Endothelial cell (in vitro differentiated cells): ENCODE data around the gene GPR78. TPM values are rescaled to one million over a fixed set of nuclear protein-coding genes. Genes with fewer than 3 reads are reported as not detected.
A peak's percentile ranks its signal among the peaks of the same experiment; 100 is the strongest.

Source experiments
- DNase-seq: peaks from one replicate; pipeline ENCODE4 v3.0.0; 2021; ENCODE audit warnings: low spot score
- H3K27ac Mint-ChIP-seq: one replicate; pipeline ENCODE4 v1.8.0; 2021; ENCODE audit warnings: mixed read lengths, inconsistent platforms; ENCODE audit not compliant: unreplicated experiment
- H3K27me3 Mint-ChIP-seq: one replicate; pipeline ENCODE4 v1.8.0; 2021; ENCODE audit warnings: mild to moderate bottlenecking, moderate library complexity, mixed read lengths, inconsistent platforms; ENCODE audit not compliant: unreplicated experiment
- H3K36me3 Mint-ChIP-seq: one replicate; pipeline ENCODE4 v1.8.0; 2021; ENCODE audit warnings: mild to moderate bottlenecking, low read depth, mixed read lengths, inconsistent platforms; ENCODE audit not compliant: unreplicated experiment
- H3K4me1 Mint-ChIP-seq: one replicate; pipeline ENCODE4 v1.8.0; 2021; ENCODE audit warnings: mild to moderate bottlenecking, mixed read lengths, inconsistent platforms; ENCODE audit not compliant: unreplicated experiment
- H3K4me3 Mint-ChIP-seq: one replicate; pipeline ENCODE4 v1.8.0; 2021; ENCODE audit warnings: mild to moderate bottlenecking, mixed read lengths, inconsistent platforms; ENCODE audit not compliant: unreplicated experiment
- H3K9me3 Mint-ChIP-seq: one replicate; pipeline ENCODE4 v1.8.0; 2021; ENCODE audit warnings: mixed read lengths, inconsistent platforms; ENCODE audit not compliant: unreplicated experiment
- CTCF ChIP-seq: fragments of 200-600 bp; sonication (generic); IDR thresholded peaks from one replicate; pipeline ENCODE4 v1.5.0; 2021; ENCODE audit warnings: antibody characterized with exemption; ENCODE audit not compliant: unreplicated experiment
- long read RNA-seq: library from polyadenylated mRNA; unstranded; transcript quantifications from one replicate; pipeline ENCODE4 v2.0.0, GENCODE V29; 2020; ENCODE audit not compliant: unreplicated experiment
- total RNA-seq: library from RNA; stranded (reverse); fragmentation: NEBNext Ultra II Directional; extraction: Animal tissue kit (Norgen Biotek cat#: 25700); gene quantifications from one replicate; pipeline ENCODE4 v1.2.1, GENCODE V29; 2021; ENCODE audit not compliant: unreplicated experiment

GPR78 gene
- not detected for total RNA-seq
- long read RNA-seq, result 0 reads

GRCh38 chr4:8580321-8581093 lies at the start of gene GPR78:
Gene GPR78, plus strand, starts transcription at chr4:8580392. Its CDS starts 591 bp downstream, at chr4:8580983.
- Mint-ChIP-seq H3K27ac (no peak within 1 kb of the TSS), H3K4me1 (peaks cover 2% of the 10 kb centered on the region)

GRCh38 chr4:8532245-8532781 lies 47.9 kb upstream of the GPR78 start:
- DNase-seq, result no peak
- Mint-ChIP-seq H3K27ac (no peak overlapping the region), H3K9me3 (no peaks in the 10 kb centered on the region), H3K27me3 (no peaks in the 10 kb centered on the region), H3K4me1 (peaks cover 33% of the 10 kb centered on the region), H3K4me3 (no peak overlapping the region), H3K36me3 (no peaks in the 10 kb centered on the region)
- TF ChIP-seq CTCF, result no peak

More at GRCh38 chr4:8580321-8581093, at the start of gene GPR78:
- DNase-seq, result peak; percentile 95
- Mint-ChIP-seq H3K36me3 (no peaks in the 10 kb centered on the region), H3K4me3 (no peak within 1 kb of the TSS), H3K9me3 (no peaks in the 10 kb centered on the region), H3K27me3 (peaks cover 17% of the 10 kb centered on the region)
- no peak for TF ChIP-seq CTCF

GRCh38 chr4:8533274-8533865 lies 46.8 kb upstream of the GPR78 start:
- H3K27me3 Mint-ChIP-seq, result no peaks in the 10 kb centered on the region
- H3K36me3 Mint-ChIP-seq, result no peaks in the 10 kb centered on the region
- no peak for DNase-seq
- peak overlapping the region; percentile 59 for H3K27ac Mint-ChIP-seq
- TF ChIP-seq CTCF, result no peak
- H3K4me3 Mint-ChIP-seq, result no peak overlapping the region
- H3K9me3 Mint-ChIP-seq, result no peaks in the 10 kb centered on the region
- peaks cover 33% of the 10 kb centered on the region for H3K4me1 Mint-ChIP-seq

GRCh38 chr4:8534129-8534528 lies 46.1 kb upstream of the GPR78 start:
- no peak for TF ChIP-seq CTCF
- Mint-ChIP-seq H3K9me3 (no peaks in the 10 kb centered on the region), H3K27me3 (no peaks in the 10 kb centered on the region), H3K36me3 (no peaks in the 10 kb centered on the region), H3K4me3 (no peak overlapping the region), H3K27ac (peak overlapping the region; percentile 95), H3K4me1 (peaks cover 33% of the 10 kb centered on the region)
- DNase-seq, result no peak

GRCh38 chr4:8534611-8535010 lies 45.6 kb upstream of the GPR78 start:
- H3K27ac Mint-ChIP-seq, result peak overlapping the region; percentile 95
- TF ChIP-seq CTCF, result no peak
- peaks cover 33% of the 10 kb centered on the region for H3K4me1 Mint-ChIP-seq
- no peaks in the 10 kb centered on the region for H3K36me3 Mint-ChIP-seq
- H3K9me3 Mint-ChIP-seq, result no peaks in the 10 kb centered on the region
- no peak for DNase-seq
- no peak overlapping the region for H3K4me3 Mint-ChIP-seq
- no peaks in the 10 kb centered on the region for H3K27me3 Mint-ChIP-seq
